Activated naive CD8-positive, alpha-beta T cell (primary cell): Measurements from ENCODE around the gene LSM4.

Experiments
- H3K27ac Mint-ChIP-seq: one replicate; pipeline ENCODE4 v1.8.0; 2021; ENCODE audit warnings: mixed read lengths
- H3K27me3 Mint-ChIP-seq: one replicate; pipeline ENCODE4 v1.8.0; 2021; ENCODE audit warnings: mixed read lengths
- H3K36me3 Mint-ChIP-seq: one replicate; pipeline ENCODE4 v1.8.0; 2021; ENCODE audit warnings: mixed read lengths
- H3K4me1 Mint-ChIP-seq: one replicate; pipeline ENCODE4 v1.8.0; 2021; ENCODE audit warnings: low read depth, mixed read lengths
- H3K4me3 Mint-ChIP-seq: one replicate; pipeline ENCODE4 v1.8.0; 2021; ENCODE audit warnings: mild to moderate bottlenecking, mixed read lengths
- H3K9me3 Mint-ChIP-seq: one replicate; pipeline ENCODE4 v1.8.0; 2021; ENCODE audit warnings: low read depth, mixed read lengths

LSM4 gene

GRCh38 chr19:18309525-18310064, 13.3 kb downstream of the LSM4 start:
- Mint-ChIP-seq H3K36me3 (peaks cover 2% of the 10 kb centered on the region), H3K4me1 (peaks cover 33% of the 10 kb centered on the region), H3K9me3 (no peaks in the 10 kb centered on the region), H3K27me3 (no peaks in the 10 kb centered on the region), H3K27ac (no peak overlapping the region), H3K4me3 (no peak overlapping the region)

- peaks cover 2% of the 10 kb centered on the region for H3K36me3 Mint-ChIP-seq
- H3K4me1 Mint-ChIP-seq, result peaks cover 37% of the 10 kb centered on the region
- no peak overlapping the region for H3K4me3 Mint-ChIP-seq
- H3K27me3 Mint-ChIP-seq, result no peaks in the 10 kb centered on the region
- H3K27ac Mint-ChIP-seq, result no peak overlapping the region
- H3K9me3 Mint-ChIP-seq, result no peaks in the 10 kb centered on the region
These were observed 13.9 kb downstream of the LSM4 start for GRCh38 chr19:18308948-18309325.

- Mint-ChIP-seq H3K27ac (peak overlapping the region; percentile 34), H3K4me1 (peaks cover 43% of the 10 kb centered on the region), H3K9me3 (no peaks in the 10 kb centered on the region), H3K27me3 (no peaks in the 10 kb centered on the region), H3K36me3 (peaks cover 2% of the 10 kb centered on the region), H3K4me3 (no peak overlapping the region)
These were observed 14.6 kb downstream of the LSM4 start for GRCh38 chr19:18308051-18308947.

GRCh38 chr19:18307271-18307681, 15.6 kb downstream of the LSM4 start:
- H3K4me3 Mint-ChIP-seq, result peak overlapping the region; percentile 82
- H3K36me3 Mint-ChIP-seq, result peaks cover 2% of the 10 kb centered on the region
- no peaks in the 10 kb centered on the region for H3K27me3 Mint-ChIP-seq
- H3K27ac Mint-ChIP-seq, result peak overlapping the region; percentile 97
- H3K4me1 Mint-ChIP-seq, result peaks cover 44% of the 10 kb centered on the region
- H3K9me3 Mint-ChIP-seq, result no peaks in the 10 kb centered on the region

GRCh38 chr19:18306888-18307260, 16.0 kb downstream of the LSM4 start:
- Mint-ChIP-seq H3K4me3 (peak overlapping the region; percentile 82), H3K27me3 (no peaks in the 10 kb centered on the region), H3K27ac (peak overlapping the region; percentile 97), H3K9me3 (no peaks in the 10 kb centered on the region), H3K4me1 (peaks cover 46% of the 10 kb centered on the region), H3K36me3 (peaks cover 2% of the 10 kb centered on the region)

GRCh38 chr19:18306209-18306887, 16.5 kb downstream of the LSM4 start:
- Mint-ChIP-seq H3K4me1 (peaks cover 49% of the 10 kb centered on the region), H3K4me3 (peak overlapping the region; percentile 93), H3K27me3 (no peaks in the 10 kb centered on the region), H3K9me3 (no peaks in the 10 kb centered on the region), H3K27ac (peak overlapping the region; percentile 97), H3K36me3 (peaks cover 2% of the 10 kb centered on the region)

- Mint-ChIP-seq H3K9me3 (no peaks in the 10 kb centered on the region), H3K4me3 (peak overlapping the region; percentile 93), H3K36me3 (peaks cover 2% of the 10 kb centered on the region), H3K4me1 (peaks cover 47% of the 10 kb centered on the region), H3K27ac (peak overlapping the region; percentile 97), H3K27me3 (no peaks in the 10 kb centered on the region)
These were observed 18.2 kb downstream of the LSM4 start for GRCh38 chr19:18304458-18305310.

- Mint-ChIP-seq H3K27me3 (no peaks in the 10 kb centered on the region), H3K4me1 (peaks cover 48% of the 10 kb centered on the region), H3K27ac (peak overlapping the region; percentile 97), H3K9me3 (no peaks in the 10 kb centered on the region), H3K4me3 (peak overlapping the region; percentile 93), H3K36me3 (peaks cover 2% of the 10 kb centered on the region)
These were observed 18.7 kb downstream of the LSM4 start for GRCh38 chr19:18304208-18304457.

GRCh38 chr19:18301718-18302111, 21.2 kb downstream of the LSM4 start:
- Mint-ChIP-seq H3K36me3 (no peaks in the 10 kb centered on the region), H3K27me3 (no peaks in the 10 kb centered on the region), H3K27ac (peak overlapping the region; percentile 85), H3K4me3 (peak overlapping the region; percentile 61), H3K4me1 (peaks cover 48% of the 10 kb centered on the region), H3K9me3 (no peaks in the 10 kb centered on the region)

GRCh38 chr19:18300930-18301717, 21.8 kb downstream of the LSM4 start:
- Mint-ChIP-seq H3K27me3 (no peaks in the 10 kb centered on the region), H3K36me3 (no peaks in the 10 kb centered on the region), H3K9me3 (no peaks in the 10 kb centered on the region), H3K4me3 (no peak overlapping the region), H3K4me1 (peaks cover 45% of the 10 kb centered on the region), H3K27ac (peak overlapping the region; percentile 85)

- no peak overlapping the region for H3K4me3 Mint-ChIP-seq
- H3K36me3 Mint-ChIP-seq, result no peaks in the 10 kb centered on the region
- peaks cover 36% of the 10 kb centered on the region for H3K4me1 Mint-ChIP-seq
- no peaks in the 10 kb centered on the region for H3K9me3 Mint-ChIP-seq
- no peak overlapping the region for H3K27ac Mint-ChIP-seq
- H3K27me3 Mint-ChIP-seq, result no peaks in the 10 kb centered on the region
These were observed 23.2 kb downstream of the LSM4 start for GRCh38 chr19:18299654-18300053.

GRCh38 chr19:18298601-18299000, 24.3 kb downstream of the LSM4 start:
- Mint-ChIP-seq H3K4me1 (peaks cover 35% of the 10 kb centered on the region), H3K27ac (peak overlapping the region; percentile 76), H3K4me3 (peak overlapping the region; percentile 35), H3K27me3 (no peaks in the 10 kb centered on the region), H3K9me3 (no peaks in the 10 kb centered on the region), H3K36me3 (no peaks in the 10 kb centered on the region)

GRCh38 chr19:18297308-18297707, 25.6 kb downstream of the LSM4 start:
- Mint-ChIP-seq H3K4me3 (no peak overlapping the region), H3K4me1 (peaks cover 38% of the 10 kb centered on the region), H3K36me3 (no peaks in the 10 kb centered on the region), H3K9me3 (no peaks in the 10 kb centered on the region), H3K27me3 (no peaks in the 10 kb centered on the region), H3K27ac (no peak overlapping the region)

GRCh38 chr19:18295034-18295451, 27.8 kb downstream of the LSM4 start:
- Mint-ChIP-seq H3K36me3 (no peaks in the 10 kb centered on the region), H3K9me3 (no peaks in the 10 kb centered on the region), H3K27ac (no peak overlapping the region), H3K27me3 (no peaks in the 10 kb centered on the region), H3K4me3 (no peak overlapping the region), H3K4me1 (peaks cover 48% of the 10 kb centered on the region)
